HepG2 (cell line): ENCODE measurements around the gene CTAG2.

ENCODE experiments used
- DPF2 ChIP-seq: sonication (generic); formaldehyde crosslinking; IDR thresholded peaks from 2 replicates; pipeline ENCODE4 v1.4.0; 2020; ENCODE audit warnings: mild to moderate bottlenecking, low read depth, missing genetic modification reagents, borderline replicate concordance
- FLYWCH1 ChIP-seq: sonication (generic); formaldehyde crosslinking; IDR thresholded peaks from 2 replicates; pipeline ENCODE4 v1.8.1; 2023; ENCODE audit warnings: mild to moderate bottlenecking, missing genetic modification reagents
- PTBP1 ChIP-seq: fragments of 200-400 bp; formaldehyde crosslinking; IDR thresholded peaks from 2 replicates; pipeline ENCODE4 v1.6.1; 2018; ENCODE audit warnings: low read length, low read depth; ENCODE audit not compliant: poor library complexity, severe bottlenecking
- SOX6 ChIP-seq, 2 experiments: fragments of 450-650 bp in 1 of 2; sonication (generic) in 1 of 2; formaldehyde crosslinking in 1 of 2; IDR thresholded peaks; 2 replicates each; pipeline versions ENCODE4 v1.4.0 to v1.6.1; 2017 to 2020; ENCODE audit warnings: antibody characterized with exemption in 1 of 2, mild to moderate bottlenecking in 1 of 2, missing genetic modification reagents in 1 of 2
- TARDBP ChIP-seq: sonication (generic); formaldehyde crosslinking; IDR thresholded peaks from 2 replicates; pipeline ENCODE4 v1.8.0; 2022; ENCODE audit warnings: mild to moderate bottlenecking, missing genetic modification reagents
- ZNF224 ChIP-seq: sonication (generic); formaldehyde crosslinking; IDR thresholded peaks from 2 replicates; pipeline ENCODE4 v1.5.0; 2020; ENCODE audit warnings: mild to moderate bottlenecking, missing genetic modification reagents
- ZNF569 ChIP-seq: sonication (generic); formaldehyde crosslinking; IDR thresholded peaks from 2 replicates; pipeline ENCODE4 v1.5.0; 2020; ENCODE audit warnings: mild to moderate bottlenecking, missing genetic modification reagents, moderate library complexity, borderline replicate concordance
- ZSCAN9 ChIP-seq: IDR thresholded peaks from 2 replicates; pipeline ENCODE4 v1.6.1; 2016; ENCODE audit warnings: borderline replicate concordance
- TF ChIP-seq, protein P1 (sequence below): sonication (generic); formaldehyde crosslinking; IDR thresholded peaks from 2 replicates; pipeline ENCODE4 v1.4.0; 2020; ENCODE audit warnings: missing genetic modification reagents, mild to moderate bottlenecking, borderline replicate concordance
- TF ChIP-seq, protein P2 (sequence below): sonication (generic); formaldehyde crosslinking; conservative IDR thresholded peaks from 2 replicates; pipeline ENCODE4 v1.4.0; 2020; ENCODE audit warnings: missing genetic modification reagents
- TF ChIP-seq, protein P3 (sequence below): sonication (generic); formaldehyde crosslinking; IDR thresholded peaks from 2 replicates; pipeline ENCODE4 v1.5.0; 2020; ENCODE audit warnings: mild to moderate bottlenecking, missing genetic modification reagents, moderate library complexity

DNA sequence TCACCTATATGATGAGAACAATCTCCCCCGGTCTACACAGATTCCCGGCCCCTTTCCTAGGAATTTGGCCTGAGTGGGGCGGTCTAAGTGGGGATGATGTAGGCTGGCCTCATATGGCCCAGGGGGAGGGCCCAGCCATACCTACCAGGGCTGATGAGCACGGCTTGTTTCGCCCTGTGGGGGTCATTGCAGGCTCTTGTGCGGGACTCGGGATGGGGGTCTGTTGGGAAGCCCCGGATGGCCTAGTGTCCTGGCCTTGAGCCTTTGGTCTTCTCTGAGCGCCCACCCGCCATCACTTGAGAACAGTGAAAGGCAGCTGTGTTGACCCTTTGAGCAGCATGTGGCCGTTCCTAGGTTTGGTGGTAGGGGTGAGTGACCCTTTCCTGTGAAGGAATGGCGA lies 4.8 kb upstream of the CTAG2 start:
- TF ChIP-seq DPF2 (CRISPR knock-in tag) (no peak), PTBP1 (no peak), ZNF224 (CRISPR knock-in tag) (no peak), SOX6 (IDR thresholded peaks at IDR 0.05) (no peak), SOX6 (CRISPR knock-in tag; IDR thresholded peaks at IDR 0.05) (no peak), FLYWCH1 (CRISPR knock-in tag) (no peak), ZSCAN9 (CRISPR knock-in tag) (no peak), TARDBP (CRISPR knock-in tag) (no peak), ZNF569 (CRISPR knock-in tag) (no peak)
- TF ChIP-seq, protein P1, sequence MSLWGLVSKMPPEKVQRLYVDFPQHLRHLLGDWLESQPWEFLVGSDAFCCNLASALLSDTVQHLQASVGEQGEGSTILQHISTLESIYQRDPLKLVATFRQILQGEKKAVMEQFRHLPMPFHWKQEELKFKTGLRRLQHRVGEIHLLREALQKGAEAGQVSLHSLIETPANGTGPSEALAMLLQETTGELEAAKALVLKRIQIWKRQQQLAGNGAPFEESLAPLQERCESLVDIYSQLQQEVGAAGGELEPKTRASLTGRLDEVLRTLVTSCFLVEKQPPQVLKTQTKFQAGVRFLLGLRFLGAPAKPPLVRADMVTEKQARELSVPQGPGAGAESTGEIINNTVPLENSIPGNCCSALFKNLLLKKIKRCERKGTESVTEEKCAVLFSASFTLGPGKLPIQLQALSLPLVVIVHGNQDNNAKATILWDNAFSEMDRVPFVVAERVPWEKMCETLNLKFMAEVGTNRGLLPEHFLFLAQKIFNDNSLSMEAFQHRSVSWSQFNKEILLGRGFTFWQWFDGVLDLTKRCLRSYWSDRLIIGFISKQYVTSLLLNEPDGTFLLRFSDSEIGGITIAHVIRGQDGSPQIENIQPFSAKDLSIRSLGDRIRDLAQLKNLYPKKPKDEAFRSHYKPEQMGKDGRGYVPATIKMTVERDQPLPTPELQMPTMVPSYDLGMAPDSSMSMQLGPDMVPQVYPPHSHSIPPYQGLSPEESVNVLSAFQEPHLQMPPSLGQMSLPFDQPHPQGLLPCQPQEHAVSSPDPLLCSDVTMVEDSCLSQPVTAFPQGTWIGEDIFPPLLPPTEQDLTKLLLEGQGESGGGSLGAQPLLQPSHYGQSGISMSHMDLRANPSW (CRISPR knock-in tag) = no peak
- TF ChIP-seq, protein P2, sequence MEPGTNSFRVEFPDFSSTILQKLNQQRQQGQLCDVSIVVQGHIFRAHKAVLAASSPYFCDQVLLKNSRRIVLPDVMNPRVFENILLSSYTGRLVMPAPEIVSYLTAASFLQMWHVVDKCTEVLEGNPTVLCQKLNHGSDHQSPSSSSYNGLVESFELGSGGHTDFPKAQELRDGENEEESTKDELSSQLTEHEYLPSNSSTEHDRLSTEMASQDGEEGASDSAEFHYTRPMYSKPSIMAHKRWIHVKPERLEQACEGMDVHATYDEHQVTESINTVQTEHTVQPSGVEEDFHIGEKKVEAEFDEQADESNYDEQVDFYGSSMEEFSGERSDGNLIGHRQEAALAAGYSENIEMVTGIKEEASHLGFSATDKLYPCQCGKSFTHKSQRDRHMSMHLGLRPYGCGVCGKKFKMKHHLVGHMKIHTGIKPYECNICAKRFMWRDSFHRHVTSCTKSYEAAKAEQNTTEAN (CRISPR knock-in tag) = no peak
- TF ChIP-seq, protein P3, sequence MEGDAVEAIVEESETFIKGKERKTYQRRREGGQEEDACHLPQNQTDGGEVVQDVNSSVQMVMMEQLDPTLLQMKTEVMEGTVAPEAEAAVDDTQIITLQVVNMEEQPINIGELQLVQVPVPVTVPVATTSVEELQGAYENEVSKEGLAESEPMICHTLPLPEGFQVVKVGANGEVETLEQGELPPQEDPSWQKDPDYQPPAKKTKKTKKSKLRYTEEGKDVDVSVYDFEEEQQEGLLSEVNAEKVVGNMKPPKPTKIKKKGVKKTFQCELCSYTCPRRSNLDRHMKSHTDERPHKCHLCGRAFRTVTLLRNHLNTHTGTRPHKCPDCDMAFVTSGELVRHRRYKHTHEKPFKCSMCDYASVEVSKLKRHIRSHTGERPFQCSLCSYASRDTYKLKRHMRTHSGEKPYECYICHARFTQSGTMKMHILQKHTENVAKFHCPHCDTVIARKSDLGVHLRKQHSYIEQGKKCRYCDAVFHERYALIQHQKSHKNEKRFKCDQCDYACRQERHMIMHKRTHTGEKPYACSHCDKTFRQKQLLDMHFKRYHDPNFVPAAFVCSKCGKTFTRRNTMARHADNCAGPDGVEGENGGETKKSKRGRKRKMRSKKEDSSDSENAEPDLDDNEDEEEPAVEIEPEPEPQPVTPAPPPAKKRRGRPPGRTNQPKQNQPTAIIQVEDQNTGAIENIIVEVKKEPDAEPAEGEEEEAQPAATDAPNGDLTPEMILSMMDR = no peak
